Epithelial cell of esophagus (primary cell): ENCODE measurements around the gene QRICH1.

ENCODE experiments used
- DNase-seq: peaks from one replicate; pipeline ENCODE4 v3.0.0; 2010; ENCODE audit warnings: low read depth
- H3K4me3 ChIP-seq: 2 replicates; pipeline ENCODE4 v1.5.1; 2011; ENCODE audit warnings: mild to moderate bottlenecking, low read length, control low read depth
- CTCF ChIP-seq: IDR thresholded peaks from 2 replicates; pipeline ENCODE4 v1.5.1; 2011; ENCODE audit warnings: low read depth, mild to moderate bottlenecking, low read length, control low read depth, inconsistent platforms; ENCODE audit not compliant: insufficient read depth; ENCODE audit errors: missing control alignments

The QRICH1 gene

GRCh38 chr3:48996640-48997039 lies 97.2 kb downstream of the QRICH1 start:
- no peak overlapping the region for H3K4me3 ChIP-seq
- TF ChIP-seq CTCF, result no peak
- DNase-seq, result no peak

GRCh38 chr3:48993834-48994233 lies 100.0 kb downstream of the QRICH1 start:
- no peak for TF ChIP-seq CTCF

DNA sequence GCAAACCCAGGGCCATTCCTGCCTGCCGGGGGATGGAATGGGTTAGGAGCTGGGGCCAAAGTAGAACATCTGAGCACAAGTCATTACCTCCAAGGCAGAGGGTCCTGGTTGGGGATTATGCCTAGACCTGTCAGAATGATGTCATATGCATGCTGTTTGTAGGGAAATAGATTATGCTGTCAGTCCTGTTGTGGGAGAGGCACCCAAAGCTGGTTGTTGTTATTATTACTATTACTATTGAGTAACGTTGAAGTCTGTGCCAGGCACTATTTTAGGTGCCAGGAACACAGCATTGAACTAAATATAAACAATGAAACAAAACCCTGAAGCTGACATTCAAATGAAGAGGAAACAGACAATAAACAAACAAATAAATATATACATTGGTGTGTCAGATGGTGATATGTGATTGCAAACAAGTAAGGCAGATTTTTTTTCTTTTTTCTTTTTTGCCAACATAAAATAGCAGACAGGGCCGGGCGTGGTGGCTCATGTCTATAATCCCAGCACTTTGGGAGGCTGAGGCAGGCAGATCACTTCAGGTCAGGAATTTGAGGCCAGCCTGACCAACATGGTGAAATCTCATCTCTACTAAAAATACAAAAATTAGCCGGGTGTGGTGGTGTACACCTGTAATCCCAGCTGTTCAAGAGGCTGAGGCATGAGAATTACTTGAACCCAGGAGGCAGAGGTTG lies 101.9 kb downstream of the QRICH1 start:
- DNase-seq, result peak; percentile 50
- peak overlapping the region; percentile 45 for H3K4me3 ChIP-seq
- no peak for TF ChIP-seq CTCF

More at GRCh38 chr3:48993834-48994233, 100.0 kb downstream of the QRICH1 start:
- no peak for DNase-seq
- H3K4me3 ChIP-seq, result no peak overlapping the region

GRCh38 chr3:48990636-48991469 lies 103.0 kb downstream of the QRICH1 start:
- peak overlapping the region; percentile 45 for H3K4me3 ChIP-seq
- DNase-seq, result no peak
- TF ChIP-seq CTCF, result no peak

- peak; percentile 36 for TF ChIP-seq CTCF
- DNase-seq, result peak; percentile 75
- H3K4me3 ChIP-seq, result peak within 1 kb of the TSS; percentile 45
Observed at GRCh38 chr3:48989796-48990635, 103.9 kb downstream of the QRICH1 start, which contains the start of gene P4HTM. P4HTM (plus strand) TSS chr3:48990241; CDS start chr3:48990257, 16 bp downstream.

- H3K4me3 ChIP-seq, result peak overlapping the region; percentile 45
- DNase-seq, result no peak
- no peak for TF ChIP-seq CTCF
Observed at GRCh38 chr3:48989126-48989795, 104.6 kb downstream of the QRICH1 start.
